Endothelial cell of umbilical vein (primary cell): ENCODE measurements around the gene PCNX1. TPM values are rescaled to one million over a fixed set of nuclear protein-coding genes. Genes with fewer than 3 reads are reported as not detected.

Source experiments
- BruUV-seq: library from RNA; stranded (reverse); fragments of 400-500 nt; replicated peaks from 2 replicates; lab custom pipeline; 2021; lab: Mats Ljungman, UMichigan
- CTCF ChIA-PET: fragments of 300-600, 350-600 bp; sonication (Branson Sonifier 250); formaldehyde crosslinking; loops from one replicate; lab custom pipeline; 2021; ENCODE audit warnings: antibody characterized with exemption, inconsistent platforms; lab: Charles Lee
- POLR2A ChIA-PET: fragments of 300-600, 350-600 bp; sonication (Branson Sonifier 250); formaldehyde crosslinking; loops from one replicate; lab custom pipeline; 2021; ENCODE audit warnings: antibody characterized with exemption, inconsistent platforms; lab: Charles Lee
- DNase-seq: peaks from one replicate; pipeline ENCODE4 v3.0.0-alpha.2; 2011; ENCODE audit warnings: low read depth, low spot score
- FAIRE-seq: peaks from 2 replicates; lab custom pipeline; 2011; peaks lifted over from hg19 to GRCh38; lab: Jason Lieb, UNC
- H2AFZ ChIP-seq: 2 replicates; pipeline ENCODE4 v1.6.0; 2012; ENCODE audit warnings: low read depth, low read length, control low read depth, inconsistent platforms
- H3K27ac ChIP-seq: 2 replicates; pipeline ENCODE4 v1.5.1; 2011; ENCODE audit warnings: low read depth, mild to moderate bottlenecking, control low read depth, low read length, moderate library complexity; ENCODE audit not compliant: insufficient read depth
- H3K27me3 ChIP-seq, 2 experiments: 2 replicates each; pipeline versions ENCODE4 v1.6.0 to v1.6.1; 2011; ENCODE audit warnings: low read length in 2 of 2, mixed read lengths in 1 of 2; ENCODE audit not compliant: control insufficient read depth in 2 of 2, insufficient read depth in 2 of 2
- H3K36me3 ChIP-seq, 2 experiments: 2 replicates in 1 of 2; 3 replicates in 1 of 2; pipeline ENCODE4 v1.5.1; 2011; ENCODE audit warnings: low read length in 2 of 2, mild to moderate bottlenecking in 1 of 2, moderate library complexity in 1 of 2; ENCODE audit not compliant: control insufficient read depth in 2 of 2, insufficient read depth in 2 of 2; ENCODE audit errors: extremely low read depth in 1 of 2
- H3K4me1 ChIP-seq: 3 replicates; pipeline ENCODE4 v1.5.1; 2011; ENCODE audit warnings: mild to moderate bottlenecking, low read length; ENCODE audit not compliant: control insufficient read depth, insufficient read depth; ENCODE audit errors: extremely low read depth
- H3K4me2 ChIP-seq: 2 replicates; pipeline ENCODE4 v1.6.1; 2011; ENCODE audit warnings: low read length, control low read depth, mixed read lengths; ENCODE audit not compliant: insufficient read depth
- H3K4me3 ChIP-seq, 3 experiments: fragments of 200-600 bp in 1 of 3; sonication (generic), shearing (Covaris generic) in 1 of 3; replicated peaks in 1 of 3; 2 replicates each; pipeline ENCODE4 v1.5.1; 2011 to 2016; ENCODE audit warnings: control low read depth in 3 of 3, low read length in 3 of 3, mild to moderate bottlenecking in 2 of 3, inconsistent platforms in 1 of 3, low read depth in 1 of 3, moderate library complexity in 1 of 3; ENCODE audit not compliant: insufficient read depth in 1 of 3
- H3K79me2 ChIP-seq: 2 replicates; pipeline ENCODE4 v1.6.0; 2012; ENCODE audit warnings: low read length, inconsistent platforms; ENCODE audit not compliant: control insufficient read depth, insufficient read depth
- H3K9ac ChIP-seq: replicated peaks from 2 replicates; pipeline ENCODE3; 2011; ENCODE audit warnings: low read length, control low read depth; ENCODE audit not compliant: insufficient read depth; ENCODE audit errors: extremely low read depth
- H3K9me1 ChIP-seq: replicated peaks from 3 replicates; pipeline ENCODE4 v1.6.0; 2011; ENCODE audit warnings: mild to moderate bottlenecking, low read length; ENCODE audit not compliant: control insufficient read depth, insufficient read depth; ENCODE audit errors: extremely low read depth
- H3K9me3 ChIP-seq: replicated peaks from 2 replicates; pipeline ENCODE4 v1.5.1; 2012; ENCODE audit warnings: low read length, inconsistent platforms; ENCODE audit not compliant: control insufficient read depth, insufficient read depth
- H4K20me1 ChIP-seq: replicated peaks from 2 replicates; pipeline ENCODE3; 2011; ENCODE audit warnings: mild to moderate bottlenecking, low read length; ENCODE audit not compliant: control insufficient read depth, insufficient read depth; ENCODE audit errors: extremely low read depth
- CTCF ChIP-seq, 2 donors: IDR thresholded peaks; 1 replicate in 1 of 2; 2 replicates in 1 of 2; pipeline ENCODE4 v1.5.1; 2011; ENCODE audit warnings: low read length in 2 of 2, mild to moderate bottlenecking in 2 of 2, moderate library complexity in 2 of 2, control low read depth in 1 of 2, inconsistent platforms in 1 of 2, low read depth in 1 of 2; ENCODE audit not compliant: insufficient read depth in 1 of 2; ENCODE audit errors: extremely low read depth in 1 of 2
- FOS ChIP-seq: IDR thresholded peaks from 2 replicates; pipeline ENCODE4 v1.6.1; 2011; ENCODE audit warnings: mild to moderate bottlenecking, low read length, moderate library complexity, borderline replicate concordance; ENCODE audit not compliant: insufficient read depth
- GATA2 ChIP-seq: IDR thresholded peaks from 2 replicates; pipeline ENCODE4 v1.7.0; 2011; ENCODE audit warnings: low read depth, mild to moderate bottlenecking, moderate library complexity, mixed read lengths, low read length; ENCODE audit not compliant: insufficient read length, insufficient read depth
- JUN ChIP-seq: IDR thresholded peaks from 2 replicates; pipeline ENCODE4 v1.6.1; 2011; ENCODE audit warnings: borderline replicate concordance, low read depth; ENCODE audit not compliant: insufficient read length, insufficient read depth
- MAX ChIP-seq: IDR thresholded peaks from 2 replicates; pipeline ENCODE4 v1.6.1; 2011; ENCODE audit not compliant: insufficient read depth, insufficient read length
- MYC ChIP-seq: IDR thresholded peaks from one replicate; pipeline ENCODE4 v1.6.1; 2011; ENCODE audit warnings: mild to moderate bottlenecking, low read depth, low read length
- POLR2A ChIP-seq: IDR thresholded peaks from 2 replicates; pipeline ENCODE4 v1.6.1; 2012; ENCODE audit warnings: low read depth, mild to moderate bottlenecking, control low read depth, low read length
- POLR2AphosphoS5 ChIP-seq: IDR thresholded peaks from 2 replicates; pipeline ENCODE4 v1.6.1; 2012; ENCODE audit warnings: low read depth, mild to moderate bottlenecking, control low read depth, low read length, moderate library complexity; ENCODE audit not compliant: insufficient read depth
- dilution Hi-C: fragments of 300-500 bp; cut with MboI; formaldehyde crosslinking; loops from one replicate; pipeline ENCODE4 v1.15.0; 2019; ENCODE audit warnings: low sequenced_read_pairs; ENCODE audit not compliant: extremely low pct_ligation_motif_present
- intact Hi-C: fragments of 100-400 bp; cut with micrococcal nuclease; formaldehyde crosslinking; loops from one replicate; pipeline ENCODE4 v1.10.0; 2022
- polyA plus RNA-seq, 4 experiments: library from polyadenylated mRNA; depleted of rRNA in 3 of 4; stranded (reverse) in 3 of 4; unstranded in 1 of 4; fragments of >200 nt; gene quantifications; 2 replicates each; pipeline versions ENCODE4 v1.2.1 to v1.2.3, GENCODE V29; 2011 to 2012; ENCODE audit warnings: missing spikeins in 1 of 4
- total RNA-seq: library from RNA; stranded (reverse); gene quantifications from 2 replicates; pipeline ENCODE4 v1.2.3, GENCODE V29; 2021

PCNX1 gene
- total and polyA plus RNA-seq, 2 donors (not counting 3 experiments of a cell fraction or from before 2014, with no cell fraction given) = 21.4 to 40.5 TPM

GRCh38 chr14:70931008-70931407 lies 23.7 kb downstream of the PCNX1 start:
- CTCF ChIA-PET = interaction anchor here (0.6 to 2.2 kb wide), 4 partner anchors 12 to 366 kb away, joined by 3 to 7 read pairs (median 4); no protein-coding TSS in a partner anchor
- H3K27me3 ChIP-seq = no peaks in the 10 kb centered on the region
- H3K4me2 ChIP-seq = no peak overlapping the region
- POLR2A ChIA-PET = no interaction called here
- no peak overlapping the region for H3K9ac ChIP-seq
- DNase-seq (no peak), FAIRE-seq (no peak)
- no TSS peak for BruUV-seq
- no peaks in the 10 kb centered on the region for H3K9me1 ChIP-seq
- no peaks in the 10 kb centered on the region for H3K36me3 ChIP-seq
- H3K27ac ChIP-seq = no peak overlapping the region
- peaks cover 70% of the 10 kb centered on the region for H3K79me2 ChIP-seq
- intact Hi-C loops = no loop called here
- no peaks in the 10 kb centered on the region for H3K9me3 ChIP-seq
- peaks cover 13% of the 10 kb centered on the region for H3K4me1 ChIP-seq
- no peak overlapping the region for H3K4me3 ChIP-seq
- dilution Hi-C loops = no loop called here
- no peak overlapping the region for H2AFZ ChIP-seq
- TF ChIP-seq CTCF (IDR thresholded peaks at IDR 0.05; ENCODE audit: extremely low read depth in 1 of 2, insufficient read depth in 1 of 2, low read depth in 1 of 2, low read length in 2 of 2) = no peak
- no peak for TF ChIP-seq GATA2
- no peak for TF ChIP-seq FOS
- no peak for TF ChIP-seq POLR2AphosphoS5
- no peak for TF ChIP-seq JUN
- TF ChIP-seq MAX = no peak
- no peak for TF ChIP-seq POLR2A
- no peak for TF ChIP-seq MYC
- peaks cover 17% of the 10 kb centered on the region for H4K20me1 ChIP-seq
